ENCODE data around the gene RHOH. TPM values are rescaled to one million over a fixed set of nuclear protein-coding genes. Genes with fewer than 3 reads are reported as not detected.

The RHOH gene
- total and polyA plus RNA-seq, 2 of the 13 experiments (the other 11 are each of a cell fraction or from before 2014, with no cell fraction given) = 0.57 TPM; not detected in 1

DNA sequence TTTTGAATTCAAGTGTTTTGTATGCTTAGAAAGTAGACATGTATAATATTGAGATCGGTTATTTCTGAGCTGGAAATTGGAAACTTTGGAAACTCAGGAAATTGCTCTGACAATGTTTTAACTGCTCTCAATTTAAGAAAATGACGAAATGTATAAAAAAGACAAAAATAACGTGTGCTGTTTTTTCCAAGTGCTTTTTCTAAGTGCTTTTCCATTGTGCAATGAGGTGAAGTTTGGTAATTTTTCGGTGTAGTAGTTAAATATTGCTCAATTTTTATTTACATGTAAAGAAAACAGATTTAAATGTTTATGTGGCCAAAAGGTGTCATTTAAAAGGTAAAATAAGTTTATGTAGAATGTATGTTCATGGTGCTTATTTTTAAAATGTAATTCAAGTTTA is 39.4 kb upstream of the RHOH start:
- CTCF ChIA-PET (ENCODE audit: low intra/inter-chr PET ratio, low total read pairs) = no interaction called here
- Histone ChIP-seq H3K9ac (ENCODE audit: insufficient read depth, low read depth, low read length) (no peak overlapping the region), H3K27ac (ENCODE audit: extremely low read length, insufficient read depth, low read length) (no peak overlapping the region), H3K27me3 (ENCODE audit: control insufficient read depth in 1 of 2, insufficient read depth in 2 of 2, low read length in 2 of 2) (no peaks in the 10 kb centered on the region), H3K4me3 (replicated peaks in 1 of 3; ENCODE audit: insufficient read depth in 1 of 3, low read depth in 2 of 3, low read length in 3 of 3) (no peak overlapping the region), H4K20me1 (ENCODE audit: insufficient read depth, low read length) (no peaks in the 10 kb centered on the region), H2AFZ (ENCODE audit: low read length) (no peak overlapping the region), H3K36me3 (replicated peaks in 1 of 2; ENCODE audit: control insufficient read depth in 1 of 2, insufficient read depth in 2 of 2, low read length in 2 of 2) (0 out of 5 replicates have a peak, but pooled peaks cover 0 to 16% of the 10 kb centered on the region in 2 experiments), H3K4me2 (ENCODE audit: low read depth, low read length) (no peak overlapping the region), H3K4me1 (ENCODE audit: insufficient read depth, low read length) (no peaks in the 10 kb centered on the region), H3K9me3 (ENCODE audit: low read length) (no peaks in the 10 kb centered on the region), H3K79me2 (ENCODE audit: insufficient read depth, low read length) (no peaks in the 10 kb centered on the region)
- ATAC-seq = no peak
- intact Hi-C loops (cut with micrococcal nuclease; ENCODE audit: unreplicated experiment) = no loop called here
- no peak for DNase-seq (ENCODE audit: low spot score)
- POLR2A ChIA-PET = no interaction called here
- 90% methylated on average over 4 of the region's 4 CpGs for WGBS (ENCODE audit: low lambda C conversion rate)
- BruUV-seq (replicated peaks) = no TSS peak
- in situ Hi-C loops (cut with HindIII; ENCODE audit: extremely low pct_ligation_motif_present, low pct_unique_long_range_greater_than_20kb) = no loop called here
- FAIRE-seq = no peak
- TF ChIP-seq ZNF674 (CRISPR knock-in tag; IDR thresholded peaks at IDR 0.05; ENCODE audit: low read depth) = no peak
- TF ChIP-seq RFX1 (IDR thresholded peaks at IDR 0.05) = no peak
- TF ChIP-seq TIGD3 (CRISPR knock-in tag; IDR thresholded peaks at IDR 0.05; ENCODE audit: borderline replicate concordance) = no peak
- no peak for TF ChIP-seq FOXA3 (CRISPR knock-in tag; IDR thresholded peaks at IDR 0.05)
- no peak for TF ChIP-seq RBM39 (IDR thresholded peaks at IDR 0.05; ENCODE audit: low read depth, low read length, poor library complexity, severe bottlenecking)

GRCh38 chr4:40160258-40160657 is 36.6 kb upstream of the RHOH start:
- Histone ChIP-seq H3K79me2 (ENCODE audit: insufficient read depth, low read length) (no peaks in the 10 kb centered on the region), H2AFZ (ENCODE audit: low read length) (no peak overlapping the region), H3K27me3 (ENCODE audit: control insufficient read depth in 1 of 2, insufficient read depth in 2 of 2, low read length in 2 of 2) (no peaks in the 10 kb centered on the region), H3K4me3 (replicated peaks in 1 of 3; ENCODE audit: insufficient read depth in 1 of 3, low read depth in 2 of 3, low read length in 3 of 3) (no peak overlapping the region), H3K4me1 (ENCODE audit: insufficient read depth, low read length) (no peaks in the 10 kb centered on the region), H3K27ac (ENCODE audit: extremely low read length, insufficient read depth, low read length) (no peak overlapping the region), H3K9me3 (ENCODE audit: low read length) (no peaks in the 10 kb centered on the region), H3K4me2 (ENCODE audit: low read depth, low read length) (no peak overlapping the region), H3K9ac (ENCODE audit: insufficient read depth, low read depth, low read length) (no peak overlapping the region), H3K36me3 (replicated peaks in 1 of 2; ENCODE audit: control insufficient read depth in 1 of 2, insufficient read depth in 2 of 2, low read length in 2 of 2) (0 out of 5 replicates have a peak, but pooled peaks cover 0 to 3% of the 10 kb centered on the region in 2 experiments), H4K20me1 (ENCODE audit: insufficient read depth, low read length) (no peaks in the 10 kb centered on the region)
- no peak for TF ChIP-seq ZNF3 (CRISPR knock-in tag; IDR thresholded peaks at IDR 0.05)
- FAIRE-seq (no peak), ATAC-seq (no peak), DNase-seq (ENCODE audit: low spot score) (no peak)
- BruUV-seq (replicated peaks) = no TSS peak
- intact Hi-C loops (cut with micrococcal nuclease; ENCODE audit: unreplicated experiment) = no loop called here
- in situ Hi-C loops (cut with HindIII; ENCODE audit: extremely low pct_ligation_motif_present, low pct_unique_long_range_greater_than_20kb) = no loop called here
- POLR2A ChIA-PET = no interaction called here
- 92% methylated on average over 9 of the region's 9 CpGs for WGBS (ENCODE audit: low lambda C conversion rate)
- CTCF ChIA-PET (ENCODE audit: low intra/inter-chr PET ratio, low total read pairs) = no interaction called here

Data from HepG2 (cell line).